ENCODE measurements around the gene SSBP1. TPM values are rescaled to one million over a fixed set of nuclear protein-coding genes. Genes with fewer than 3 reads are reported as not detected.

SSBP1 gene
- total RNA-seq, 4 donors from 2014 or later = 12.9 to 83.8 (median 50.7) TPM

GRCh38 chr7:141709749-141710148, 28.4 kb upstream of the SSBP1 start:
- intact Hi-C loops (cut with DNase I; ENCODE audit: low total_unique reads) = no loop called here
- DNase-seq = no peak
- in situ Hi-C loops (cut with MboI; ENCODE audit: low pct_ligation_motif_present in 1 of 4, low pct_unique_long_range_greater_than_20kb in 1 of 4, low sequenced_read_pairs in 3 of 4) = no loop called here
- 20 to 94% methylated on average over 1 to 4 of the region's 4 CpGs for WGBS, 2 donors (ENCODE audit: low coverage in 1 of 2)
- H3K27ac ChIP-seq = no peak overlapping the region
- no peak overlapping the region for H3K4me3 ChIP-seq
- H3K27me3 ChIP-seq = no peaks in the 10 kb centered on the region
- no peaks in the 10 kb centered on the region for H3K9me3 ChIP-seq
- peaks cover 0 to 18% (median 6%) of the 10 kb centered on the region in 4 donors for H3K4me1 ChIP-seq
- no peaks in the 10 kb centered on the region for H3K36me3 ChIP-seq
- TF ChIP-seq EP300 (IDR thresholded peaks at IDR 0.05; ENCODE audit: low read depth) = no peak
- no peak for TF ChIP-seq POLR2A (IDR thresholded peaks at IDR 0.05)

GRCh38 chr7:141710301-141710700, 27.9 kb upstream of the SSBP1 start:
- no peak overlapping the region for H3K27ac ChIP-seq
- no peak for TF ChIP-seq EP300 (IDR thresholded peaks at IDR 0.05; ENCODE audit: low read depth)
- no peak for TF ChIP-seq POLR2AphosphoS5 (IDR thresholded peaks at IDR 0.05)
- no peak for TF ChIP-seq POLR2A (IDR thresholded peaks at IDR 0.05)
- TF ChIP-seq CTCF (IDR thresholded peaks at IDR 0.05) = no peak
- 23% methylated on average over 1 of the region's 1 CpG; no CpG with 5 or more reads in 1 of the 2 donors for WGBS, 2 donors (ENCODE audit: low coverage in 1 of 2)
- in situ Hi-C loops (cut with MboI; ENCODE audit: low pct_ligation_motif_present in 1 of 4, low pct_unique_long_range_greater_than_20kb in 1 of 4, low sequenced_read_pairs in 3 of 4) (no loop called here), intact Hi-C loops (cut with DNase I; ENCODE audit: low total_unique reads) (no loop called here)
- no peaks in the 10 kb centered on the region for H3K9me3 ChIP-seq
- H3K36me3 ChIP-seq = no peaks in the 10 kb centered on the region
- peaks cover 0 to 14% (median 6%) of the 10 kb centered on the region in 4 donors for H3K4me1 ChIP-seq
- H3K27me3 ChIP-seq = no peaks in the 10 kb centered on the region
- no peak for DNase-seq
- no peak overlapping the region for H3K4me3 ChIP-seq

- no peak for DNase-seq
- in situ Hi-C loops (cut with MboI; ENCODE audit: low pct_ligation_motif_present in 1 of 4, low pct_unique_long_range_greater_than_20kb in 1 of 4, low sequenced_read_pairs in 3 of 4) = no loop called here
- H3K27me3 ChIP-seq = no peaks in the 10 kb centered on the region
- H3K36me3 ChIP-seq = no peaks in the 10 kb centered on the region
- H3K4me1 ChIP-seq = no peaks in the 10 kb centered on the region
- WGBS, 2 donors (ENCODE audit: low coverage in 1 of 2) = 80 to 88% methylated on average over 4 to 5 of the region's 5 CpGs
- intact Hi-C loops (cut with DNase I; ENCODE audit: low total_unique reads) = no loop called here
- TF ChIP-seq POLR2AphosphoS5 (IDR thresholded peaks at IDR 0.05) (no peak), EP300 (IDR thresholded peaks at IDR 0.05; ENCODE audit: low read depth) (no peak), POLR2A (IDR thresholded peaks at IDR 0.05) (no peak), CTCF (IDR thresholded peaks at IDR 0.05) (no peak)
- H3K27ac ChIP-seq = no peak overlapping the region
- H3K4me3 ChIP-seq = no peak overlapping the region
- H3K9me3 ChIP-seq = no peaks in the 10 kb centered on the region
Measured at GRCh38 chr7:141712603-141713255, 25.4 kb upstream of the SSBP1 start.

GRCh38 chr7:141713890-141714289, 24.3 kb upstream of the SSBP1 start:
- WGBS, 2 donors (ENCODE audit: low coverage in 1 of 2) = 96% methylated on average over 1 of the region's 1 CpG; no CpG with 5 or more reads in 1 of the 2 donors
- no peaks in the 10 kb centered on the region for H3K4me1 ChIP-seq
- intact Hi-C loops (cut with DNase I; ENCODE audit: low total_unique reads) (no loop called here), in situ Hi-C loops (cut with MboI; ENCODE audit: low pct_ligation_motif_present in 1 of 4, low pct_unique_long_range_greater_than_20kb in 1 of 4, low sequenced_read_pairs in 3 of 4) (no loop called here)
- no peak for DNase-seq
- H3K27ac ChIP-seq = no peak overlapping the region
- H3K4me3 ChIP-seq = no peak overlapping the region
- no peak for TF ChIP-seq POLR2A (IDR thresholded peaks at IDR 0.05)
- no peak for TF ChIP-seq POLR2AphosphoS5 (IDR thresholded peaks at IDR 0.05)
- TF ChIP-seq EP300 (IDR thresholded peaks at IDR 0.05; ENCODE audit: low read depth) = no peak
- no peak for TF ChIP-seq CTCF (IDR thresholded peaks at IDR 0.05)
- H3K9me3 ChIP-seq = no peaks in the 10 kb centered on the region
- H3K36me3 ChIP-seq = no peaks in the 10 kb centered on the region
- H3K27me3 ChIP-seq = no peaks in the 10 kb centered on the region

- in situ Hi-C loops (cut with MboI; ENCODE audit: low pct_ligation_motif_present in 1 of 4, low pct_unique_long_range_greater_than_20kb in 1 of 4, low sequenced_read_pairs in 3 of 4) (no loop called here), intact Hi-C loops (cut with DNase I; ENCODE audit: low total_unique reads) (no loop called here)
- TF ChIP-seq EP300 (IDR thresholded peaks at IDR 0.05; ENCODE audit: low read depth) = no peak
- TF ChIP-seq POLR2A (IDR thresholded peaks at IDR 0.05) = no peak
- TF ChIP-seq POLR2AphosphoS5 (IDR thresholded peaks at IDR 0.05) = no peak
- no peak for TF ChIP-seq CTCF (IDR thresholded peaks at IDR 0.05)
- 81 to 86% methylated on average over 2 of the region's 2 CpGs for WGBS, 2 donors (ENCODE audit: low coverage in 1 of 2)
- H3K4me1 ChIP-seq = no peaks in the 10 kb centered on the region
- H3K36me3 ChIP-seq = no peaks in the 10 kb centered on the region
- H3K27me3 ChIP-seq = no peaks in the 10 kb centered on the region
- H3K9me3 ChIP-seq = no peaks in the 10 kb centered on the region
- H3K4me3 ChIP-seq = no peak overlapping the region
- DNase-seq = no peak
- no peak overlapping the region for H3K27ac ChIP-seq
Measured at GRCh38 chr7:141714571-141714970, 23.6 kb upstream of the SSBP1 start.

Measured in transverse colon (tissue), 4 donors.